HG03457 (cell line): ENCODE measurements around the gene CA12.

Source experiments
- ATAC-seq: cut with Tn5 transposase; IDR thresholded peaks from one replicate; pipeline ENCODE4 v1.9.1; 2021; ENCODE audit warnings: moderate number of reproducible peaks; ENCODE audit not compliant: unreplicated experiment

The CA12 gene

GRCh38 chr15:63276342-63277037 lies 105.2 kb downstream of the CA12 start:
- no peak for ATAC-seq

GRCh38 chr15:63274427-63274826 lies 107.2 kb downstream of the CA12 start:
- ATAC-seq: no peak
